ENCODE data around the gene ANKRD18A. TPM values are rescaled to one million over a fixed set of nuclear protein-coding genes. Genes with fewer than 3 reads are reported as not detected.

The ANKRD18A gene
- 4.3 and 7.1 TPM in 2 replicates for total RNA-seq (ENCODE audit: low replicate concordance)
- long read RNA-seq, result 0 reads

DNA sequence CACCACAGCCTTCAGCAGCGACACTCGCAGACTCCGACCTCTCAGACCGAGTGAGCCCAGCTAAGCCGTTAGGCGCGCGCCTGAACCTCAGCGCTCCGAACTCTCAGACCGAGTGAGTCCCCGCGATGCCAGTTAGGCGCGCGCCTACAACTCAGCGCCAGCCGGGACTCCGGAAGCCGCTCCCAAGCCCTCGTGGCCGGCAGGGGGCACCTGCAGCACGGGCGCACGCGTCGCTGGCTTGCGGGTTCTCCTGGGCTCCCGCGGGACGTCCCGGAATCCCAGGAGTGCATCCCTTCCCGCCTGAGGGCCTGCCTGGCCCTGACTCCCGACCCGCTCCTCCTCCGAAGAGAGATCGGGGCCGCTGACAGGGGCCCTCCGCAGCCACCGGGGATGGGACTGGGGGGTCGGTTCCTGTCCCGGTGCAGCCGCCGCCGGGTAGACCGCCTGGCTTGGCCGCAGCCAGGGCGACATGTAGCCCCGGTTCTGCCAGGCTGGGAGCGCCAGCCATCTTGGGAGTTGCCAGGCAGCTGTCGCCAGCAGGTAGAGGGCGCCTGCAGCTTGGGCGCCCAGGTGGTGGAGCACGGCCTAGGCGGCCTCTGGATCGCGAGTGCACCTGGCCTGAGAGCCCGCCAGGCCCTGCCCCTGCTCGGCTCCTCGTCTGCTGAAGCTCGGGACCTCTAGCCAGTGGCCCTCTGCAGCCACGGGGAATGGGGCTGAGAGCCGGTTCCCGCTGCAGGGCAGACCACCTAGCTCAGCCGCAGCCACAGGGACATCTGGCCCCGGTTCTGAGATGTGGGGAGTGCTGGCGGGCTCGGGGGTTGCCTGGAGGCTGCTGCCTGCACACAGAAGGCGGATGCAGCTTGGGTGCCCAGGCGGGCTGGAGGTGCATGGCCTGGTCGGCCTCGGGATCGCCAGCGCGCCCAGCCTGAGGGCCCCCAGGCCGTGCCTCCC is at the start of gene ANKRD18A:
TSS of gene ANKRD18A (minus strand) at position 114 of the 951 bp plus-strand sequence. CDS start 311 bp downstream, outside the sequence.
- Mint-ChIP-seq H3K4me1 (ENCODE audit: unreplicated experiment) (peaks cover 4% of the 10 kb centered on the region), H3K4me3 (peak within 1 kb of the TSS; percentile 93), H3K27ac (no peak within 1 kb of the TSS), H3K9me3 (peaks cover 9% of the 10 kb centered on the region), H3K36me3 (no peaks in the 10 kb centered on the region), H3K27me3 (peaks cover 72% of the 10 kb centered on the region)
- TF ChIP-seq, protein P1, sequence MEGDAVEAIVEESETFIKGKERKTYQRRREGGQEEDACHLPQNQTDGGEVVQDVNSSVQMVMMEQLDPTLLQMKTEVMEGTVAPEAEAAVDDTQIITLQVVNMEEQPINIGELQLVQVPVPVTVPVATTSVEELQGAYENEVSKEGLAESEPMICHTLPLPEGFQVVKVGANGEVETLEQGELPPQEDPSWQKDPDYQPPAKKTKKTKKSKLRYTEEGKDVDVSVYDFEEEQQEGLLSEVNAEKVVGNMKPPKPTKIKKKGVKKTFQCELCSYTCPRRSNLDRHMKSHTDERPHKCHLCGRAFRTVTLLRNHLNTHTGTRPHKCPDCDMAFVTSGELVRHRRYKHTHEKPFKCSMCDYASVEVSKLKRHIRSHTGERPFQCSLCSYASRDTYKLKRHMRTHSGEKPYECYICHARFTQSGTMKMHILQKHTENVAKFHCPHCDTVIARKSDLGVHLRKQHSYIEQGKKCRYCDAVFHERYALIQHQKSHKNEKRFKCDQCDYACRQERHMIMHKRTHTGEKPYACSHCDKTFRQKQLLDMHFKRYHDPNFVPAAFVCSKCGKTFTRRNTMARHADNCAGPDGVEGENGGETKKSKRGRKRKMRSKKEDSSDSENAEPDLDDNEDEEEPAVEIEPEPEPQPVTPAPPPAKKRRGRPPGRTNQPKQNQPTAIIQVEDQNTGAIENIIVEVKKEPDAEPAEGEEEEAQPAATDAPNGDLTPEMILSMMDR (conservative IDR thresholded peaks at IDR 0.05), result peak; percentile 81
- peak; percentile 91 for DNase-seq (ENCODE audit: extremely low spot score, unreplicated experiment)

DNA sequence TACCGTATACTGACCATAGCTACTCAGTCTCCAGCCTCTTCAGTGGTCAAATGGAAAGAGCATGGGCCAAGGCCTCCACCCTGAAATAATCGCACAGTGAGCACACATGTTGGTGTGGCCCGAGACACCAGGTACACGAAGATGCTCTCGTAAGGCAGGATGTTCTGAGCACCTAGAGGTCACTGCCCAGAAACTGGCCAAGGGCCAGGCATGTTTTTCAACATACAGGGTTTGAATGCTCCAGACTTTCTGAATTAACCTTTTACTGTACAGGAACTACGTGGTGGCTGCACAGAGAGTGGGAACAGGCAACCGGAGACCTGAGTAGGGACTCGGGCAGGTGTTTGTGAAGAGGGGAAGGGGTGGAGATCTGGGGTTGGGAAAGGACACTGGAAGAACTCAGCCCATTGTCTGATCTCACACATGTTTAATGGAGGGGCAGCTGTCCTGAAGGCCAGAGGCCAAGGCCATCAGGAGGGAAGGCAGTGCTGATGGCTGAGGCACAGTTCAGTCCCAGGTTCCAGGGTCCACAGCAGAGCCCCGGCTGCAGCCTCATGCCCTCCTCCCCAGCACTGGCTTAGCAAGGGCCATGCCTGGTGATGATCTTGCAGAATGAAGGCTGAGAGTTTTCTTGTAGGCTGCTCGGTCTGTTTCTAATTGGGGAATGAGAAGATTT is 48.5 kb upstream of the ANKRD18A start:
- H3K36me3 Mint-ChIP-seq, result no peaks in the 10 kb centered on the region
- H3K4me1 Mint-ChIP-seq (ENCODE audit: unreplicated experiment), result peaks cover 11% of the 10 kb centered on the region
- TF ChIP-seq, protein P1 (conservative IDR thresholded peaks at IDR 0.05), result no peak
- H3K27me3 Mint-ChIP-seq, result peaks cover 10% of the 10 kb centered on the region
- H3K9me3 Mint-ChIP-seq, result peaks cover 4% of the 10 kb centered on the region
- no peak overlapping the region for H3K4me3 Mint-ChIP-seq
- no peak overlapping the region for H3K27ac Mint-ChIP-seq
- DNase-seq (ENCODE audit: extremely low spot score, unreplicated experiment), result no peak

DNA sequence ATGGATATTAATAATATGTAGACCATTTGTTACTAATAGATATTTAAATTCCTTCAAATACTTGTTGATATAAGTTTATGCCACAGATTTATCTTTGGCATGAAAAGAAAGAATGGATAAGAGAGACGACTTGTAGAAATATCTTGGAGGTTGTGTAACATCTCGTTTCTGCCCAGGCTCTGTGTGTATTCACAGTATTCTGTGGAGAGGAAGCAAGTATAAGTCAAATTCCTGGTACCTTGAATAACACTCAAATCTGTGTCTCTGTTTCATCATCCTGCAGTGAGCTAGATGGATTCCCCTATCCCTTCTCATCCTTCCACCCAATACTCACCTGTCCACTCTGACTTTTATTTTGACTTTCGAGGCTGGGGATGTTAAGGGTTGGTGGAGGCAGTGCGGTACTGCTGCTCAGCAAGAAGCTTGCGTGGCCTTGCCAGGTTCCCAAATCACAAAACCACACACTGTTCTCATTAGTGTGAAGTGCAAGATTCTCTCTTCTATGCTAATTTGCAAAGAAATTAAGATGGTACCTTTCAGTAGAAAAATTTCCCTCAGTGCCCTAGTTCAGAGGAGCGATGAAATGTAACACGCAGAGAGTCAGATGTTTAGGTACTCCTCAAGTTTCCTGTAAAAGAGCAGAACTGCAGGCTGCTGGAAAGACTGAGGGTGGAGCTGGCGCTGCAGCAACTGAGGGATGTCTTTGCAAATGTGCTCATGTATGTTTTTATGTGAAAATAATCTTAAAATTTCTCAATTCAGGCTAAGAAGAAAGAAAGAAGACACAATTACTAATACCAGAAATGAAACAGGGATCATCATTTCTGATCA is 42.6 kb upstream of the ANKRD18A start:
- H3K27me3 Mint-ChIP-seq, result peaks cover 13% of the 10 kb centered on the region
- no peak overlapping the region for H3K27ac Mint-ChIP-seq
- H3K4me3 Mint-ChIP-seq, result no peak overlapping the region
- H3K9me3 Mint-ChIP-seq, result peaks cover 4% of the 10 kb centered on the region
- TF ChIP-seq, protein P1 (conservative IDR thresholded peaks at IDR 0.05), result peak; percentile 58
- DNase-seq (ENCODE audit: extremely low spot score, unreplicated experiment), result no peak
- H3K4me1 Mint-ChIP-seq (ENCODE audit: unreplicated experiment), result no peaks in the 10 kb centered on the region
- H3K36me3 Mint-ChIP-seq, result no peaks in the 10 kb centered on the region

DNA sequence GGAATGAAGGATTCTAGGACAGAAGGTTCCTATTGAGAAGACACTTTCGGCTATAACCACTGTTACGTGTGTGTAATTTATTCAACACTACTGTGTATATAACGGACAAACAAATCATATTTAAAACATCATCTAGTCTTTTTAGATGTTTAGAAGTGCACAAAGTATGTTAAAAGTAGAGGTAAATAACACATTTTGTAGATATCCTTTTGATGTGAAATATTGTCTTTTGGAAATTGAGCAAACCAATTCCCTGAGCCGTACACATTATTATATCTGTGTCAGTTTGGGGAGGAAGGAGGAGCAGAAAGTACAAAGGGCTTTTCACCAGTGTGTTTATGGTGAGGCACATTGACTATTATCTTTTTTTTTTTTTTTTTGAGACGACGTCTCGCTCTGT is 39.1 kb upstream of the ANKRD18A start:
- DNase-seq (ENCODE audit: extremely low spot score, unreplicated experiment), result no peak
- Mint-ChIP-seq H3K27ac (no peak overlapping the region), H3K4me3 (no peak overlapping the region), H3K4me1 (ENCODE audit: unreplicated experiment) (no peaks in the 10 kb centered on the region), H3K36me3 (no peaks in the 10 kb centered on the region), H3K27me3 (peaks cover 18% of the 10 kb centered on the region), H3K9me3 (no peaks in the 10 kb centered on the region)
- TF ChIP-seq, protein P1 (conservative IDR thresholded peaks at IDR 0.05), result no peak

DNA sequence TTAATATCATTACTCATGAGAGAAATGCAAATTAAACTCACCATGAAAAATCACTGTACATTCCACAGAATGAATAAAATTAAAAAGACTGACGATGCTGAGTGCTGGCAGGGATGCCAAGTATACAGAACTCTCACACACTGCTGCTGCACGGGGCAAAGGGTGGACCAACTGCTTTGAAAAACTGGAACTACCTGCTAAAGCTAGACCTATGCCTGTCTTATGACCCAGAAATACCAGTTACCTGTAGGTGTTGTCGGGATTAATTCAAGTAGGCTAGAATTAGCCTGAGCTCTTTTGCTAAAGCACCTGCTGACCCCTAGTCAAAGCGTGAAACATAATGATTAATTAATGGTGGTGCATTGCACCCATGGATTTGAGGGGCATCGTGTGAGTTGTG is 36.5 kb upstream of the ANKRD18A start:
- DNase-seq (ENCODE audit: extremely low spot score, unreplicated experiment), result no peak
- H3K27me3 Mint-ChIP-seq, result peaks cover 11% of the 10 kb centered on the region
- H3K4me1 Mint-ChIP-seq (ENCODE audit: unreplicated experiment), result no peaks in the 10 kb centered on the region
- no peaks in the 10 kb centered on the region for H3K36me3 Mint-ChIP-seq
- no peak overlapping the region for H3K27ac Mint-ChIP-seq
- TF ChIP-seq, protein P1 (conservative IDR thresholded peaks at IDR 0.05), result no peak
- H3K4me3 Mint-ChIP-seq, result no peak overlapping the region
- no peaks in the 10 kb centered on the region for H3K9me3 Mint-ChIP-seq

All from type B pancreatic cell (in vitro differentiated cells).